Activated CD4-positive, alpha-beta T cell treated with anti-CD3 and anti-CD28 coated beads, Interleukin-2, Interleukin-4, amounts not matched to agents 100 ng/mL and 50 ng/mL, durations not matched to agents 16 hours and 8 hours (primary cell): Measurements from ENCODE around the gene FMN1.
A peak's percentile ranks its signal among the peaks of the same experiment; 100 is the strongest.

Experiments
- DNase-seq: peaks from one replicate; pipeline ENCODE4 v3.0.0-alpha.2; 2020; ENCODE audit warnings: low spot score

The FMN1 gene

GRCh38 chr15:33194704-33195670 lies at the start of gene FMN1:
Gene FMN1, minus strand, starts transcription at chr15:33194714. Its CDS starts 39,800 bp downstream, at chr15:33154914.
- DNase-seq, result peak; percentile 93

GRCh38 chr15:33243869-33244268 lies 49.4 kb upstream of the FMN1 start:
- DNase-seq, result no peak

GRCh38 chr15:33243393-33243792 lies 48.9 kb upstream of the FMN1 start:
- no peak for DNase-seq

- no peak for DNase-seq
Measured at GRCh38 chr15:33242669-33243191, 48.2 kb upstream of the FMN1 start.

GRCh38 chr15:33242165-33242564 lies 47.7 kb upstream of the FMN1 start:
- peak; percentile 15 for DNase-seq

GRCh38 chr15:33236841-33237509 lies 42.5 kb upstream of the FMN1 start:
- no peak for DNase-seq

- no peak for DNase-seq
Measured at GRCh38 chr15:33234020-33234461, 39.5 kb upstream of the FMN1 start.

GRCh38 chr15:33226559-33227181 lies 32.2 kb upstream of the FMN1 start:
- DNase-seq, result peak; percentile 80

- DNase-seq, result no peak
Measured at GRCh38 chr15:33218071-33218491, 23.6 kb upstream of the FMN1 start.

- DNase-seq, result peak; percentile 48
Measured at GRCh38 chr15:33215941-33216872, 21.7 kb upstream of the FMN1 start.

GRCh38 chr15:33211176-33211808 lies 16.8 kb upstream of the FMN1 start:
- no peak for DNase-seq

- no peak for DNase-seq
Measured at GRCh38 chr15:33209575-33210481, 15.3 kb upstream of the FMN1 start.

- no peak for DNase-seq
Measured at GRCh38 chr15:33207646-33208045, 13.1 kb upstream of the FMN1 start.

- no peak for DNase-seq
Measured at GRCh38 chr15:33206366-33206765, 11.9 kb upstream of the FMN1 start.

- DNase-seq, result no peak
Measured at GRCh38 chr15:33204926-33205325, 10.4 kb upstream of the FMN1 start.

GRCh38 chr15:33204087-33204486 lies 9.6 kb upstream of the FMN1 start:
- no peak for DNase-seq

GRCh38 chr15:33201491-33202231 lies 7.1 kb upstream of the FMN1 start:
- DNase-seq, result peak; percentile 86

GRCh38 chr15:33200903-33201302 lies 6.4 kb upstream of the FMN1 start:
- no peak for DNase-seq

GRCh38 chr15:33200444-33200843 lies 5.9 kb upstream of the FMN1 start:
- no peak for DNase-seq
